Neuronal stem cell (in vitro differentiated cells): ENCODE results near the gene SCNM1.
A peak's percentile ranks its signal among the peaks of the same experiment; 100 is the strongest.

ENCODE experiments used
- DNase-seq: peaks from one replicate; pipeline ENCODE4 v3.0.0-alpha.2; 2013; ENCODE audit warnings: low spot score
- H2AFZ ChIP-seq: one replicate; pipeline ENCODE4 v1.6.1; 2013; ENCODE audit warnings: mild to moderate bottlenecking, low read length, inconsistent platforms
- H2AK5ac ChIP-seq: 2 replicates; pipeline ENCODE4 v1.6.1; 2013; ENCODE audit warnings: low read depth, mild to moderate bottlenecking, inconsistent platforms, low read length, moderate library complexity, mixed read lengths
- H2BK120ac ChIP-seq: 2 replicates; pipeline ENCODE4 v1.6.1; 2013; ENCODE audit warnings: low read depth, mild to moderate bottlenecking, inconsistent platforms, low read length, moderate library complexity, mixed read lengths
- H2BK12ac ChIP-seq: one replicate; pipeline ENCODE4 v1.6.1; 2013; ENCODE audit warnings: low read length, inconsistent platforms
- H2BK15ac ChIP-seq: 2 replicates; pipeline ENCODE4 v1.6.1; 2013; ENCODE audit warnings: mild to moderate bottlenecking, low read length, inconsistent platforms, mixed read lengths
- H2BK5ac ChIP-seq: one replicate; pipeline ENCODE4 v1.6.1; 2013; ENCODE audit warnings: inconsistent platforms, mild to moderate bottlenecking, low read length, moderate library complexity
- H3K14ac ChIP-seq: one replicate; pipeline ENCODE4 v1.6.1; 2013; ENCODE audit warnings: low read length, inconsistent platforms
- H3K18ac ChIP-seq: 2 replicates; pipeline ENCODE4 v1.6.1; 2013; ENCODE audit warnings: low read length, inconsistent platforms
- H3K23ac ChIP-seq: 2 replicates; pipeline ENCODE4 v1.6.1; 2013; ENCODE audit warnings: low read depth, mild to moderate bottlenecking, mixed read lengths, low read length, inconsistent platforms; ENCODE audit not compliant: poor library complexity
- H3K27ac ChIP-seq: replicated peaks from 3 replicates; pipeline ENCODE4 v1.5.1; 2013; ENCODE audit warnings: low read length, inconsistent platforms
- H3K27me3 ChIP-seq, 3 experiments: 2 replicates each; pipeline ENCODE4 v1.6.1; 2013; ENCODE audit warnings: low read length in 3 of 3, mild to moderate bottlenecking in 2 of 3, inconsistent platforms in 1 of 3, low read depth in 1 of 3, mixed read lengths in 1 of 3, moderate library complexity in 1 of 3; ENCODE audit not compliant: control insufficient read depth in 3 of 3, insufficient read depth in 3 of 3
- H3K36me3 ChIP-seq, 2 donors: replicated peaks in 1 of 2; 2 replicates each; pipeline ENCODE4 v1.6.1; 2013; ENCODE audit warnings: low read length in 2 of 2; ENCODE audit not compliant: control insufficient read depth in 2 of 2, insufficient read depth in 2 of 2
- H3K4ac ChIP-seq: 2 replicates; pipeline ENCODE4 v1.6.1; 2013; ENCODE audit warnings: inconsistent platforms, mild to moderate bottlenecking, low read length, moderate library complexity
- H3K4me1 ChIP-seq, 2 donors: 1 replicate in 1 of 2; 2 replicates in 1 of 2; pipeline ENCODE4 v1.6.1; 2013; ENCODE audit warnings: low read length in 2 of 2, low read depth in 1 of 2; ENCODE audit not compliant: control insufficient read depth in 2 of 2, insufficient read depth in 1 of 2
- H3K4me2 ChIP-seq: one replicate; pipeline ENCODE4 v1.6.1; 2013; ENCODE audit warnings: mild to moderate bottlenecking, low read length, inconsistent platforms; ENCODE audit not compliant: insufficient read depth, poor library complexity, severe bottlenecking
- H3K4me3 ChIP-seq, 2 donors: 2 replicates each; pipeline ENCODE4 v1.5.1; 2013; ENCODE audit warnings: low read length in 2 of 2, mild to moderate bottlenecking in 2 of 2, inconsistent platforms in 1 of 2, moderate library complexity in 1 of 2
- H3K79me1 ChIP-seq: one replicate; pipeline ENCODE4 v1.6.1; 2013; ENCODE audit warnings: low read depth, mild to moderate bottlenecking, inconsistent platforms, low read length, moderate library complexity
- H3K9ac ChIP-seq: one replicate; pipeline ENCODE4 v1.6.1; 2013; ENCODE audit warnings: mild to moderate bottlenecking, low read depth, low read length, inconsistent platforms; ENCODE audit not compliant: poor library complexity
- H3K9me3 ChIP-seq, 2 donors: replicated peaks in 1 of 2; 2 replicates each; pipeline versions ENCODE3 to v1.6.1; 2013; ENCODE audit warnings: low read length in 2 of 2, mild to moderate bottlenecking in 2 of 2, inconsistent platforms in 1 of 2, low read depth in 1 of 2, mixed read lengths in 1 of 2, moderate library complexity in 1 of 2; ENCODE audit not compliant: control insufficient read depth in 2 of 2, insufficient read depth in 1 of 2
- H4K8ac ChIP-seq: one replicate; pipeline ENCODE4 v1.6.1; 2013; ENCODE audit warnings: low read depth, mild to moderate bottlenecking, inconsistent platforms, low read length, moderate library complexity
- H4K91ac ChIP-seq: one replicate; pipeline ENCODE4 v1.6.1; 2013; ENCODE audit warnings: low read length, low read depth, mild to moderate bottlenecking, inconsistent platforms; ENCODE audit not compliant: poor library complexity
- WGBS, 2 donors: extraction: QIAGEN DNeasy Blood & Tissue Kit; methylation state at CpG; one replicate each; pipeline ENCODE4 v1.1.7; 2013; ENCODE audit warnings: missing lambda C conversion rate in 2 of 2, mixed read lengths in 1 of 2; ENCODE audit not compliant: insufficient read length in 2 of 2, insufficient replicate concordance in 1 of 2; ENCODE audit errors: extremely low coverage in 2 of 2; 5-methylcytosine and 5-hydroxymethylcytosine counted together

SCNM1 gene

DNA sequence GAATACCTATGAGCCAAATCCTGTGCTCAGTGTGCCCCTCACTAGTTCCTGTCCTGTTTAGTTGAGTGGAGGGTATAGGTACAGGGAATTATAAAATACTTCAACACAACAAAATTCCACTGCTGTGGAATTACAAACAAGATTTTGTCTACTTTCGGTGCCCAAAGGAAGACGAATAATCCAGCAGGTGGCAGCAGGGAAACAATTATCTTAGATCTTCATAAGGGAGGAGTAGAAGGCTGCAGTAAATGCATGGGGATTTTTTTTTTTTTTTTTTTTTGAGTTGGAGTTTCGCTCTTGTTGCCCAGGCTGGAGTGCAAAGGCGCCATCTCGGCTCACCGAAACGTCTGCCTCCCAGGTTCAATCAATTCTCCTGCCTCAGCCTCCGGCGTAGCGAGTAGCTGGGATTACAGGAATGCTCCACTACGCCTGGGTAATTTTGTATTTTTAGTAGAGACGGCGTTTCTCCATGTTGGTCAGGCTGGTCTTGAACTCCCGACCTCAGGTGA, 30.4 kb downstream of the SCNM1 start:
- H3K79me1 ChIP-seq: peaks cover 2% of the 10 kb centered on the region
- H3K36me3 ChIP-seq: peaks cover 0 to 6% of the 10 kb centered on the region in 2 donors
- no peak overlapping the region for H3K14ac ChIP-seq
- H4K91ac ChIP-seq: no peak overlapping the region
- DNase-seq: peak; percentile 45
- no peak overlapping the region for H2BK15ac ChIP-seq
- no peak overlapping the region for H3K18ac ChIP-seq
- H3K27ac ChIP-seq: no peak overlapping the region
- no peak overlapping the region for H3K23ac ChIP-seq
- H2AK5ac ChIP-seq: no peak overlapping the region
- no peak overlapping the region for H3K4ac ChIP-seq
- no CpG with 5 or more reads among the region's 14 CpGs for WGBS, 2 donors
- no peaks in the 10 kb centered on the region for H3K9me3 ChIP-seq
- H2BK12ac ChIP-seq: no peak overlapping the region
- no peak overlapping the region for H2BK120ac ChIP-seq
- H4K8ac ChIP-seq: no peak overlapping the region
- no peaks in the 10 kb centered on the region for H3K27me3 ChIP-seq
- H3K4me2 ChIP-seq: no peak overlapping the region
- H3K4me1 ChIP-seq: peaks cover 2 to 5% of the 10 kb centered on the region in 2 donors
- peak overlapping the region; percentile 8 for H2AFZ ChIP-seq
- H2BK5ac ChIP-seq: no peak overlapping the region
- no peak overlapping the region for H3K9ac ChIP-seq
- no peak overlapping the region for H3K4me3 ChIP-seq

DNA sequence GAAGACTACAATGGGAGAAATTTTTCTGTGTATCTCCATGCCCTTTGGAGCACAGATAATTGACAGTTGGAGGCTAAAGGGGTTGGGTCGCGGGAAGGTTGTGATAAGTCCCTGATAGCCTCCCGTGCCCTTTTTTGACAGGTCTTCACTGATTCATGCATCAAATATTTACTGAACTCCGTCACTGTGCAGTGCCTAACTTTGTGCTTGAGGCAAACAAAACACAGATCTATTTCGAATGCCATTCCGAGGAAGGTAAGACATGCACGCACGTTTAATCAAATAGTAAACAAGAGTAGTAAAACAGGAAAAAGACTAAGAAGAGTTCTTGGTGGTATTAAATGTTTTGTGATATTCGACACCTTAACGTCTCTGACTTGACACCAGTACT, 31.9 kb downstream of the SCNM1 start:
- no peak overlapping the region for H2AK5ac ChIP-seq
- H2BK120ac ChIP-seq: no peak overlapping the region
- no peak overlapping the region for H4K8ac ChIP-seq
- H3K79me1 ChIP-seq: peaks cover 3% of the 10 kb centered on the region
- H3K4me3 ChIP-seq: peak overlapping the region; percentile 98
- peaks cover 2 to 5% of the 10 kb centered on the region in 2 donors for H3K4me1 ChIP-seq
- H2AFZ ChIP-seq: peak overlapping the region; percentile 82
- no peak overlapping the region for H2BK15ac ChIP-seq
- no peak overlapping the region for H3K9ac ChIP-seq
- no peak overlapping the region for H3K4ac ChIP-seq
- no peak overlapping the region for H2BK12ac ChIP-seq
- H3K14ac ChIP-seq: no peak overlapping the region
- no peaks in the 10 kb centered on the region for H3K9me3 ChIP-seq
- no peak overlapping the region for H2BK5ac ChIP-seq
- H3K36me3 ChIP-seq: peaks cover 1 to 19% of the 10 kb centered on the region in 2 donors
- H3K27me3 ChIP-seq: no peaks in the 10 kb centered on the region
- H3K18ac ChIP-seq: no peak overlapping the region
- no peak overlapping the region for H3K27ac ChIP-seq
- no peak for DNase-seq
- no peak overlapping the region for H3K23ac ChIP-seq
- peak overlapping the region; percentile 71 for H3K4me2 ChIP-seq
- H4K91ac ChIP-seq: no peak overlapping the region
- no CpG with 5 or more reads among the region's 10 CpGs for WGBS, 2 donors

DNA sequence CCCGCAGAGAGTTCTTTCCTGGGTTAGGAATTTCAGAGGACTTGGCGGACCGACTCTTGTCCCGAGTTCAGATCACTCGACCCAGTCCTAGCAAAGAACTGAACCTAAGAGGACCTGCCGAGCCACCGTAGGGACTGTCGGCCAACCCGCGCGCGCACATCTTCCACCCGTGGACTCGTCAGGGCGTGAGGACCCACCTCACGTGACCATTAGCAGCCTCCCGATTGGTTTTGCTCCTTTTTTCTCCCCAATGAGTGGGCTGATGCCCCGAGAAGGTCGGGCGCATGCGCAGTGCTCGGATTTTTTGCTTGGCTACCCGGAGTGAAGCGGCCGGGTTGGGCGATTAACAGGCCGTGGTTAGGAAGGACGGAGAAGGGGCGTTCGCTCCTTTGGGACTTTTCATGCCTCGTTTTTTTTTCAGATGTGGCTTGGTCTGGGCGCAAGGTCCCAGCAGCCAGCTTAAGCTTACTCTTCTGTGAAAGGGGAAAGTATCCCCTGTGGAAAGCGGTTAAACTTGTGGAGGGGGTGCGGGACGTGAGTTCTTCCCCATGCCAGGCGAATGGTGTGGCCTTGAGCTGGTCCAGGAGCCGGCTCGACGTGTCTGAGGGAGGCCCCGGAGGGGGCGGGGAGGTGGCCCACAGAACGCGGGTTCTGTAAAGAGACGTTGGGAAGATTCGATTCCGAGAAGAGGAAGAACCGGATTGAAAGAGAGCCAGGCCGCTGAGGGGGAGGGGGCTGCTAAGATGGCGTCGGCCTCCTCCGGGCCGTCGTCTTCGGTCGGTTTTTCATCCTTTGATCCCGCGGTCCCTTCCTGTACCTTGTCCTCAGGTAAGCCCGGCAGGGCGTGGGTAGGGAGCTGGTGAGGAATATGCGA, 32.5 kb downstream of the SCNM1 start, which contains the start of gene PIP5K1A:
PIP5K1A (plus strand) TSS at position 299 of the 874 bp plus-strand sequence; CDS start at position 744, 445 bp downstream.
- Histone ChIP-seq H2BK12ac (no peak within 1 kb of the TSS), H3K4me1 (peaks cover 2 to 5% of the 10 kb centered on the region in 2 donors), H2BK5ac (no peak within 1 kb of the TSS), H3K9ac (peak within 1 kb of the TSS; percentile 91), H3K18ac (peak within 1 kb of the TSS; percentile 71), H3K27me3 (no peaks in the 10 kb centered on the region), H3K79me1 (peaks cover 3% of the 10 kb centered on the region), H3K23ac (no peak within 1 kb of the TSS), H4K8ac (no peak within 1 kb of the TSS), H3K14ac (no peak within 1 kb of the TSS), H3K4ac (no peak within 1 kb of the TSS), H2AFZ (peak within 1 kb of the TSS; percentile 82), H2BK15ac (no peak within 1 kb of the TSS), H3K4me2 (peak within 1 kb of the TSS; percentile 71), H3K4me3 (peak within 1 kb of the TSS; percentile 98), H2AK5ac (no peak within 1 kb of the TSS), H4K91ac (no peak within 1 kb of the TSS), H3K36me3 (peaks cover 4 to 25% of the 10 kb centered on the region in 2 donors), H3K27ac (peak within 1 kb of the TSS; percentile 38), H2BK120ac (no peak within 1 kb of the TSS), H3K9me3 (no peaks in the 10 kb centered on the region)
- WGBS, 2 donors: no CpG with 5 or more reads among the region's 60 CpGs
- DNase-seq: peak; percentile 97

DNA sequence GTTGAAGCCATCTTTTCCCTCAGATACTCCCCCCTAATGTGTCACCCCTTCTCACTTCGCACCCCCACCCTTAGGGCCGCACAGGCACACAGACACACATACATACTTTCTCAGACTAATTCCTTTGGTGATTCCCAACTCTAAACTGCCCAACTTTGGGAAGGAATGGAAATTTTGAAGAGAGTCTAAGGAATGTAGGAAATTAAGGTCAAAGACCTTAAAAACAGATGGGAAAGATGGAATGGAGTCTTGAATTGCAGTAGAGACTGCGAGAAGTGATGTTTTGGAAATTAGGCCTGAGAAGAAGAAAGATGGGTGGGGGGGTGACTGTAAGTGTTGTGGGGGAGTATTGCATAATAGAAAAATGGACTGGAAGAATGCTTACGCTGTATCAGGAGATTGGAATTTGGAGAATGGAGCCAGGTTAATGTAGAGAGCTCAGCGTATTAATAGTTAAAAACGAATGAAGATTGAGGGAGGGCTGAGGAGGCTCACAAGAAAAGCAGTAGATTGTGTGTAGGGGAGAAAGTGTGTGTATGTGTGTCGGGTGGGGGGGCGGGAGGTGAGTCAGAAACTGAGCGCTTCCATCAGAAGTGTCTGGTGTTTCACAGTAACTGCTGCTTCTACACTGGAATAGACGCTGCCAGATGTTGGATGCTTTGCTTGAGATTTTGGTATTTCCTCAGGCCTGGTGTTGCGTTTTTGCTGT, 34.1 kb downstream of the SCNM1 start:
- no CpG with 5 or more reads among the region's 11 CpGs for WGBS, 2 donors
- Histone ChIP-seq H3K79me1 (peaks cover 3% of the 10 kb centered on the region), H2BK5ac (no peak overlapping the region), H4K91ac (no peak overlapping the region), H3K9ac (no peak overlapping the region), H3K4me3 (peak overlapping the region; percentile 98), H2BK15ac (no peak overlapping the region), H3K27me3 (no peaks in the 10 kb centered on the region), H3K4me1 (peaks cover 2 to 5% of the 10 kb centered on the region in 2 donors), H3K9me3 (no peaks in the 10 kb centered on the region), H3K23ac (no peak overlapping the region), H2BK12ac (no peak overlapping the region), H3K36me3 (peaks cover 4 to 41% of the 10 kb centered on the region in 2 donors), H3K18ac (no peak overlapping the region), H3K4me2 (peak overlapping the region; percentile 72), H4K8ac (no peak overlapping the region), H2AFZ (no peak overlapping the region), H3K27ac (no peak overlapping the region), H3K4ac (no peak overlapping the region), H2BK120ac (no peak overlapping the region), H3K14ac (no peak overlapping the region), H2AK5ac (no peak overlapping the region)
- no peak for DNase-seq
